Ureter (tissue), 1 donor: ENCODE data around the gene THSD7B. TPM values are rescaled to one million over a fixed set of nuclear protein-coding genes. Genes with fewer than 3 reads are reported as not detected.
"Not testable (repeated sequence)": the region's sequence is repeated elsewhere in the genome, so short reads cannot be mapped to it uniquely, and the experiment has no call there.

ENCODE experiments used
- DNase-seq: peaks from one replicate; pipeline ENCODE4 v3.0.0-alpha.2; 2020; ENCODE audit warnings: low spot score
- total RNA-seq: library from RNA; stranded (reverse); gene quantifications from one replicate; pipeline ENCODE4 v1.2.4, GENCODE V29; 2023
- donor health status: DM: yes; HTN: yes; CAD: no.

Gene THSD7B
- total RNA-seq, 1 donor from 2014 or later, result 7.6 TPM

- no peak for DNase-seq
Observed at GRCh38 chr2:137036619-137037018, 271.3 kb downstream of the THSD7B start.

- no peak for DNase-seq
Observed at GRCh38 chr2:137039482-137040152, 274.3 kb downstream of the THSD7B start.

GRCh38 chr2:137047369-137047768, 282.0 kb downstream of the THSD7B start:
- DNase-seq, result no peak

GRCh38 chr2:137048455-137048854, 283.1 kb downstream of the THSD7B start:
- no peak for DNase-seq

- DNase-seq, result no peak
Observed at GRCh38 chr2:137049518-137049917, 284.2 kb downstream of the THSD7B start.

- DNase-seq, result no peak
Observed at GRCh38 chr2:137050949-137051348, 285.6 kb downstream of the THSD7B start.

GRCh38 chr2:137051778-137052398, 286.5 kb downstream of the THSD7B start:
- DNase-seq, result no peak

- DNase-seq, result no peak
Observed at GRCh38 chr2:137056704-137057103, 291.4 kb downstream of the THSD7B start.

GRCh38 chr2:137076111-137076765, 310.9 kb downstream of the THSD7B start:
- not testable (repeated sequence) for DNase-seq

- DNase-seq, result no peak
Observed at GRCh38 chr2:137091704-137092103, 326.4 kb downstream of the THSD7B start.

GRCh38 chr2:137093116-137093515, 327.8 kb downstream of the THSD7B start:
- no peak for DNase-seq

- DNase-seq, result no peak
Observed at GRCh38 chr2:137096187-137096586, 330.8 kb downstream of the THSD7B start.

- no peak for DNase-seq
Observed at GRCh38 chr2:137096693-137097092, 331.3 kb downstream of the THSD7B start.

GRCh38 chr2:137101814-137102213, 336.5 kb downstream of the THSD7B start:
- DNase-seq, result not testable (repeated sequence)

- no peak for DNase-seq
Observed at GRCh38 chr2:137107904-137108303, 342.6 kb downstream of the THSD7B start.

- DNase-seq, result no peak
Observed at GRCh38 chr2:137111896-137112295, 346.6 kb downstream of the THSD7B start.

GRCh38 chr2:137115081-137115794, 349.9 kb downstream of the THSD7B start:
- no peak for DNase-seq

- no peak for DNase-seq
Observed at GRCh38 chr2:137115795-137116089, 350.4 kb downstream of the THSD7B start.

GRCh38 chr2:137117385-137117784, 352.0 kb downstream of the THSD7B start:
- DNase-seq, result no peak

- no peak for DNase-seq
Observed at GRCh38 chr2:137118140-137118539, 352.8 kb downstream of the THSD7B start.

GRCh38 chr2:137123226-137123625, 357.9 kb downstream of the THSD7B start:
- no peak for DNase-seq

GRCh38 chr2:137133225-137133624, 367.9 kb downstream of the THSD7B start:
- no peak for DNase-seq

- no peak for DNase-seq
Observed at GRCh38 chr2:137138263-137138662, 372.9 kb downstream of the THSD7B start.
